GM18505 (cell line): ENCODE data around the gene PKNOX2.

Experiments
- ATAC-seq: cut with Tn5 transposase; IDR thresholded peaks from one replicate; pipeline ENCODE4 v1.9.1; 2021; ENCODE audit not compliant: unreplicated experiment
- POLR2A ChIP-seq: IDR thresholded peaks from 4 replicates; pipeline ENCODE4 v1.6.1; 2011; ENCODE audit warnings: borderline replicate concordance; ENCODE audit not compliant: insufficient read depth, insufficient read length; ENCODE audit errors: extremely low read depth

PKNOX2 gene

DNA sequence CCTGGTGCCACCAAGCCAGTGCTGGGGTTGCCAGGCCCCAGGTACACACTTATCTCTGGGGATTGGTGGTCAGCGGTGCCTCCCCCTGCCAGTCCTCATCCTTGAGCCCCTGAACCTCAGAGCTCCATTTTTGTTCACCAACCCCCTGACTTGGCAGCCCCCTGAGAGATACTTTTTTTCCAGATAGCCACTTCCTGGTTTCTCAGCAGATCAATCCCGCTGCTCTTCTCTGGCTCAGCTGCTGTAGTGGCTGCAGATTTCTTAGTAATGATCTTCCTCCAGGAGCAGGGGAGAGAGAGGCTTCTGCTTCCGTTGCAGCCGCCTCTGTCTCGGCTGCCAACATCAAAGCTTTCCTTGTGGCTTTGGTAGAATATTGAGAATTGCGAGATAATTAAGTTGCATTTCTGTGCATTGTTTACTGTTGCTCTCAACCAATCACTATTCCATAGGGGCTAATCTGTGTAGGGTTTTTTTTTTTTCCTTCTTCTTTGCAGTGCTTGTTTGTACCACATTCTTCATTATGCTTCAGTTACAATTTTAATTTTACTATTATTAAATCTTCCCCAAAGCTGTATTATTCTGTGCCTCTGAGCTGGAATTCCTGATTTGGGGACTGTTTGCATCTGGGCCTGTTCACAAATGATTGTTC lies 92.1 kb downstream of the PKNOX2 start:
- no peak for ATAC-seq
- TF ChIP-seq POLR2A: no peak

DNA sequence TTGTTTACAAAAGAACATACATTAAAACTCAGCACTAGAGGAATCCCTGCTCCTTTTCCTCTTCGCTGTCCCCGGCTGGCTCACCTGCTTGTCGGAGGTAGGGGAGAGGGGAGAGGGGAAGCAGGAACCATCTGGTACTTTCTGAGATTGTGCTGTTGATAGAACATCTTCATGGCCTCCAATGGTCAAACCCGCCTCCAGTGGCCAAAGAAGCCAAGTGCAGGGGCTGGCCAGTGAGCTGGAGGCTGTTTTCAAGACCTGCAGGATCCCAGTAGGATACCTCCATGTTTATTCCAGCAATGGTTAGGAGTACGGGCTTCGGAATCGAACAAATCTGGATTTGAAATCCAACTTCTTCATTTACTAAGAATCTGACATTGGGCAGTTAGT lies 92.6 kb downstream of the PKNOX2 start:
- no peak for TF ChIP-seq POLR2A
- no peak for ATAC-seq

DNA sequence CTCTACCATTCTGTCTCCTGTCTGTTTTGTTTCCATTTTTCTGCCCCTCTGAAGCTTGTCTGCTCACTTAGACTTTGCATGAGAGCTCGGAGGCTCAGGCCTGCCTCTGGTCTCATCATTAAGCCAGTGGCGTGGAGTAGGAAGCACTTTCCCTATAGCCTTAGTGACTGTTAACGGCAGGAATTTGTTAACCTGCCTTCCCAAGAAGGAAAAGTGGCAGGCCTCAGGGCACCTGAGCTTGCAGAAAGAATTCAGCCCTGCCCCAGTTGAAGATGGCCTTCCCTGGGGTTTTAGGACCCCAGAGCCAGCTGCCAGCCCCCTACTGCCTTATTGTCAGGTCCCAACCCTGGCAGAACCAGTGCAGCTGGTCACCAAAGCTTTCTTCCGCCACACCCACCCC lies 93.2 kb downstream of the PKNOX2 start:
- no peak for ATAC-seq
- TF ChIP-seq POLR2A: no peak

- ATAC-seq: no peak
- TF ChIP-seq POLR2A: no peak
Observed at GRCh38 chr11:125258291-125259032, 93.9 kb downstream of the PKNOX2 start.

- TF ChIP-seq POLR2A: no peak
- no peak for ATAC-seq
Observed at GRCh38 chr11:125261588-125261987, 97.0 kb downstream of the PKNOX2 start.

DNA sequence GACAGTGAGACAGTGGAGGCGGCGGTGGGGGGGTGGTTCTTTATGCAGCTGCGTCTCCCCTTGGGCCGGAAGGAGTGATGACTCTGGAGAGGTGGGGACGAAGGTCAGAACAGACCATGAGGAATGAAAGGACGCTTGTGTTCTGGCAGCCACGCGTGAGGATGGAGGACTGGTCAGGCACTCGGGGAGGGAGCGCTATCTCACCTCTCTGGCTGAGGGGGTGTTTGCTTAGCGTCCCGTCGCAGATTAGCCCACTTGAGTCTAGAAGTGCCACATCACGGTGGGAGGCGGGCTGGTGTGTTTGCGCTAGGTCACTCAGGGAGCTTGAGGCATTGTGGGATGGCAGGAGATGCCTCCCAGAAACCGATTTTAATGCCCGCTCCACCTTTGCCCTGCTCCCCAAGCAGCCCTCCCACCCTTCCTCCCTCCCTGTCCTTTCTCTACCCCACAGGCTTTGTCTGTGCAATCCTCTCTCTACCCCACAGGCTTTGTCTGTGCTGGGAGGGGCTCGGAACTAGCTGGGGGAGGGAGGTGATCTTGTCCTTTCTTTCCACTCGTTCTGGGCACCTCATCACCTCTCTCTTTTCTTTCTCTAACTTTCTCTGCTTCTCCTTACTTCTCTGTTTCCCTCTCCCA lies 97.8 kb downstream of the PKNOX2 start:
- no peak for ATAC-seq

GRCh38 chr11:125262830-125263218 lies 98.3 kb downstream of the PKNOX2 start:
- ATAC-seq: no peak
- TF ChIP-seq POLR2A: no peak

More for the DNA sequence above, 97.8 kb downstream of the PKNOX2 start:
- TF ChIP-seq POLR2A: no peak

DNA sequence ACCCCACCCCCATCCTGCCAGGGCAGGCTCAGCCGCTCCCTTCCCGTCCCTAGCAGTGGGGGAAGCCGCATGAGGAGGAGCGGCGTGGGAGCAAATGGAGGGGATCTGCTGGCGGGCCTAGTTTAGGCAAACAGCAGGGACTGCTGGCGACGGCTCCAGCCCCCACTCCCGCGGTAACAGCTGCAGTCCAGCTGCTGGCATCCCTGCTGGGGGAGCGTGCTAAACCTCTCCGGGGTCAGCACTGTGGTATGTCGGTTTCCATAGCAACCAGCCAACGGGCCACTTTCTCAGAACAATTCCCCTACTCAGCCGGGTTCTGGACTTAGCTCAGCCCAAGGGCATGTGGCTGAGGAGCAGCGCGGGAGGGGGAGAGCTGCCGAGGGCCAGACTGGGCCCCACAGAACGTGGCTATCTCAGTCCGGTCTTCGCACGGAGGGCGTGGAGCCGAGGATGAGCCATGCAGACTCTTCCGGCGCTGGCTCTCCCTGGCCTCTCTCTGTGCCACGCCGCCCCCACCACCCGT lies 98.8 kb downstream of the PKNOX2 start:
- TF ChIP-seq POLR2A: no peak
- no peak for ATAC-seq

- no peak for ATAC-seq
- TF ChIP-seq POLR2A: no peak
Observed at GRCh38 chr11:125264100-125265022, 99.8 kb downstream of the PKNOX2 start.

GRCh38 chr11:125267548-125267947 lies 103.0 kb downstream of the PKNOX2 start:
- ATAC-seq: no peak
- TF ChIP-seq POLR2A: no peak

DNA sequence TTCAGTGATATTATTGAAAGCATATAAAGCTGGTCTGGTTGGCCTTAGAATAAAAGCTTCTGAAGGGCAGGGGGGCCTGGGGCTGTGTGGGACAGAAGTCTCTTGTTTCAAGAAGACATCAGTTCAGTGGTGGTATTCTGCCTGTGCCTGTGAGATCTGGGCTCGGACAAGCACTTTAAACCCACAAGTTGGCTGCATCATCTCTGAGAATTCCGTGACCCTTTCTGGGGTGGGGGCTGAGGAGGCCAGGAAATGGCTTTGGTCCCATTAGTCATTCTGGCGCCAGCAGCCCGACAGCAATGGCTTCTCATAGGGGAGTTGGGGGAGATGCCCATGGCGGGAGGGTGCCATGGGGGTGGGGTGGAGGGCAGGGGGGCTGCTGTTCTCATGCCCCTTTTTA lies 104.1 kb downstream of the PKNOX2 start:
- no peak for ATAC-seq
- no peak for TF ChIP-seq POLR2A

DNA sequence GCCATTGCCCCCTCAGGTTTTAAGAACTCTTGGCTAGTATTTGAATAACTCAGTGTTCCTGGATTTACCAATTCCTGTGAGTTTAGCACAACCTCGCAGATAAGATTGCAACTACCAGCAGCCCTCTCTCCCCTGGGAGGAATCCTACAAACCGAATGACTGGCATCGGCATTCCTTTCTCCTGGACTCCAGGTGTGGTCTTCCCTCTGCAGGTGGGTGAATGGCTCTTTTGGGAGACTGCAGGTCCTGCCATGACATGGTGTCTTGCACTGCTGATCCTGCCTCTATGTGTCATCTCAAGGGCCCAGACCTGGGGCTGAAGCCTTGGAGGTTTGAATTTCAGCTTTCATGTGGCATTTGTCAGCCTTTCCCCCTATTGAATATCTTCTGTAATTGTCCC lies 105.6 kb downstream of the PKNOX2 start:
- no peak for TF ChIP-seq POLR2A
- ATAC-seq: no peak

DNA sequence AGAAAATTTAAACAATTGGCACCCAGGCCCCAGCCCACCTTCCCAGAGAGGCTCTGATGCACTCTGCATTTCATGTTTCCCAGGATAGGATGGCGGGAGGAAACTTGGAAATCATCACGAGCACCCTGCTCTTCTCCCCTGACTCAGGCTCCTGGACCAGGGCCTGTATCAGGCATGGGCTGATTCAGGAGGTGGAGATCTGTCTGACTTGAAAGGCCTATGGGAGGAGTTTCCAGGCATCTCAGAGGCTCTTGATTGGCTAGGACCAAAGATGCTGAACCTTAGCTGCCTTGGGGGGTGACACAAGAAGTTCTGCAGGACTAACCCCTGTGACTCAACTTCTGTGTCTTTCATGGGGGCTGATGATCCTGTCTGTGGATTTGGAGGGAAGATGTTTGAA lies 106.2 kb downstream of the PKNOX2 start:
- no peak for TF ChIP-seq POLR2A
- no peak for ATAC-seq
